A549 (cell line): Measurements from ENCODE around the gene MALAT1. TPM values are rescaled to one million over a fixed set of nuclear protein-coding genes. Genes with fewer than 3 reads are reported as not detected.

Experiments
- ATAC-seq, 2 experiments: fragments of 200-7000 bp in 1 of 2; fragments of >200 bp in 1 of 2; cut with Nextera tagmentation in 1 of 2; cut with Tn5 transposase in 1 of 2; 3 replicates each; pipeline versions ENCODE4 v1.8.0 to v1.9.1; 2018 to 2020; ENCODE audit warnings: mild to moderate bottlenecking in 1 of 2, moderate library complexity in 1 of 2
- CTCF ChIA-PET: fragments of 300-600 bp; sonication (Branson Sonifier 250); formaldehyde crosslinking; extraction: SDS; loops from one replicate; lab custom pipeline; 2021; ENCODE audit warnings: antibody characterized with exemption, inconsistent platforms; lab: Yijun Ruan, JAX
- POLR2A ChIA-PET: fragments of 350-600 bp; formaldehyde crosslinking; extraction: SDS; loops from one replicate; lab custom pipeline; 2021; ENCODE audit warnings: antibody characterized with exemption, inconsistent platforms; lab: Yijun Ruan, JAX
- DNase-seq, 2 experiments: peaks; one replicate each; pipeline versions ENCODE4 v3.0.0 to v3.0.0-alpha.2; 2011 to 2016; ENCODE audit warnings: low read depth in 1 of 2, low spot score in 1 of 2
- FAIRE-seq: peaks from 2 replicates; lab custom pipeline; 2011; peaks lifted over from hg19 to GRCh38; lab: Jason Lieb, UNC
- H3K27ac ChIP-seq, 2 experiments: fragments of >200 bp; sonication (Bioruptor Twin); formaldehyde crosslinking; 3 replicates each; pipeline ENCODE4 v1.5.1; 2016 to 2017
- H3K4me1 ChIP-seq: fragments of >200 bp; sonication (Bioruptor Twin); formaldehyde crosslinking; 3 replicates; pipeline ENCODE4 v1.6.1; 2016
- H3K4me2 ChIP-seq: fragments of >200 bp; sonication (Bioruptor Twin); formaldehyde crosslinking; 3 replicates; pipeline ENCODE4 v1.6.1; 2016
- H3K4me3 ChIP-seq: fragments of >200 bp; sonication (Bioruptor Twin); formaldehyde crosslinking; 3 replicates; pipeline ENCODE4 v1.5.1; 2016
- H3K9me3 ChIP-seq: fragments of >200 bp; sonication (Bioruptor Twin); formaldehyde crosslinking; 3 replicates; pipeline ENCODE4 v1.6.1; 2016
- CEBPB ChIP-seq, 2 experiments: fragments of >200 bp in 1 of 2; sonication (Bioruptor Twin) in 1 of 2; formaldehyde crosslinking in 1 of 2; IDR thresholded peaks; 2 replicates each; pipeline ENCODE4 v1.6.1; 2012 to 2016
- CHD2 ChIP-seq: fragments of 150-350 bp; IDR thresholded peaks from 2 replicates; pipeline ENCODE4 v1.6.1; 2014; ENCODE audit warnings: low read length; ENCODE audit not compliant: partially characterized antibody
- CHD4 ChIP-seq: fragments of 200-600 bp; sonication (generic); IDR thresholded peaks from 2 replicates; pipeline ENCODE4 v1.6.1; 2016; ENCODE audit warnings: antibody characterized with exemption, mild to moderate bottlenecking, borderline replicate concordance
- EHF ChIP-seq: fragments of 250-450 bp; sonication (Bioruptor Pico); IDR thresholded peaks from 2 replicates; pipeline ENCODE4 v1.5.0; 2020; ENCODE audit warnings: mild to moderate bottlenecking
- EHMT2 ChIP-seq: fragments of 200-600 bp; sonication (generic); IDR thresholded peaks from 2 replicates; pipeline ENCODE4 v1.6.1; 2016; ENCODE audit warnings: antibody characterized with exemption, low read depth, mild to moderate bottlenecking, moderate library complexity
- EP300 ChIP-seq, 2 experiments: fragments of >200 bp; sonication (Bioruptor Twin); formaldehyde crosslinking; IDR thresholded peaks; 2 replicates in 1 of 2; 3 replicates in 1 of 2; pipeline ENCODE4 v1.6.1; 2016 to 2017
- ESRRA ChIP-seq: fragments of 150-350 bp; IDR thresholded peaks from 2 replicates; pipeline ENCODE4 v1.6.1; 2014; ENCODE audit warnings: mild to moderate bottlenecking, low read length, borderline replicate concordance
- FOSB ChIP-seq: fragments of 250-450 bp; sonication (Bioruptor Pico); IDR thresholded peaks from 2 replicates; pipeline ENCODE4 v1.5.0; 2020; ENCODE audit warnings: mild to moderate bottlenecking, moderate library complexity
- FOSL2 ChIP-seq, 2 experiments: fragments of 450-650 bp in 1 of 2; fragments of >200 bp in 1 of 2; sonication (Bioruptor Twin) in 1 of 2; formaldehyde crosslinking; IDR thresholded peaks; 2 replicates each; pipeline versions ENCODE4 v1.5.0 to v1.6.1; 2016 to 2020; ENCODE audit warnings: mild to moderate bottlenecking in 1 of 2, moderate library complexity in 1 of 2
- HOXA7 ChIP-seq: fragments of 250-450 bp; sonication (Bioruptor Pico); IDR thresholded peaks from 2 replicates; pipeline ENCODE4 v1.5.0; 2020; ENCODE audit warnings: mild to moderate bottlenecking, moderate library complexity
- HOXB13 ChIP-seq: fragments of 250-450 bp; sonication (Bioruptor Pico); IDR thresholded peaks from 2 replicates; pipeline ENCODE4 v1.5.0; 2020; ENCODE audit warnings: low read depth, mild to moderate bottlenecking, moderate library complexity
- HOXB5 ChIP-seq: fragments of 250-450 bp; sonication (Bioruptor Pico); IDR thresholded peaks from 2 replicates; pipeline ENCODE4 v1.5.0; 2020; ENCODE audit warnings: mild to moderate bottlenecking, moderate library complexity
- JUN ChIP-seq, 2 experiments: fragments of >200 bp; sonication (Bioruptor Twin); formaldehyde crosslinking; IDR thresholded peaks; 2 replicates in 1 of 2; 3 replicates in 1 of 2; pipeline ENCODE4 v1.6.1; 2016 to 2017
- KDM5A ChIP-seq: fragments of 200-600 bp; sonication (generic); IDR thresholded peaks from 2 replicates; pipeline ENCODE4 v1.6.1; 2016; ENCODE audit warnings: antibody characterized with exemption, mild to moderate bottlenecking
- MAZ ChIP-seq: fragments of 150-350 bp; IDR thresholded peaks from 2 replicates; pipeline ENCODE4 v1.6.1; 2014; ENCODE audit warnings: antibody characterized with exemption, low read depth, low read length, borderline replicate concordance
- POLR2AphosphoS2 ChIP-seq: conservative IDR thresholded peaks from 2 replicates; pipeline ENCODE4 v1.6.1; 2012; ENCODE audit warnings: low read length, improper control_type of control experiment, inconsistent platforms
- RAD21 ChIP-seq, 2 experiments: fragments of >200 bp in 1 of 2; sonication (Bioruptor Twin) in 1 of 2; formaldehyde crosslinking in 1 of 2; IDR thresholded peaks in 1 of 2; conservative IDR thresholded peaks in 1 of 2; 2 replicates in 1 of 2; 3 replicates in 1 of 2; pipeline ENCODE4 v1.6.1; 2012 to 2018; ENCODE audit warnings: inconsistent platforms in 1 of 2
- RARB ChIP-seq: fragments of 250-450 bp; sonication (Bioruptor Pico); IDR thresholded peaks from 2 replicates; pipeline ENCODE4 v1.8.0; 2021; ENCODE audit warnings: mild to moderate bottlenecking, moderate library complexity
- SMC3 ChIP-seq: fragments of >200 bp; sonication (Bioruptor Twin); formaldehyde crosslinking; IDR thresholded peaks from 3 replicates; pipeline ENCODE4 v1.6.1; 2018; ENCODE audit warnings: inconsistent platforms
- TFCP2L1 ChIP-seq: fragments of 250-450 bp; sonication (Bioruptor Pico); IDR thresholded peaks from 2 replicates; pipeline ENCODE4 v1.5.0; 2021; ENCODE audit warnings: mild to moderate bottlenecking
- TP53 ChIP-seq: fragments of 250-450 bp; sonication (Bioruptor Pico); IDR thresholded peaks from 2 replicates; pipeline ENCODE4 v1.5.0; 2021; ENCODE audit warnings: mild to moderate bottlenecking, moderate library complexity
- ZNF302 ChIP-seq: fragments of 250-450 bp; sonication (Bioruptor Pico); IDR thresholded peaks from 2 replicates; pipeline ENCODE4 v1.9.0; 2021; ENCODE audit warnings: inconsistent platforms, mild to moderate bottlenecking, moderate library complexity
- WGBS: methylation state at CpG from one replicate; pipeline ENCODE4 v1.1.6; 2017; ENCODE audit errors: missing lambda C conversion rate; 5-methylcytosine and 5-hydroxymethylcytosine counted together
- polyA plus RNA-seq, 4 experiments: library from polyadenylated mRNA; depleted of rRNA in 3 of 4; stranded (reverse); fragments of >200 nt; fragmentation: RNase III in 1 of 4; extraction: RNeasy Plus Mini Kit Qiagen cat#74134 plus additional on column Dnase treatment in 1 of 4; gene quantifications; 2 replicates in 3 of 4; 3 replicates in 1 of 4; pipeline ENCODE4 v1.2.3, GENCODE V29; 2011 to 2017
- TF ChIP-seq, protein P1 (sequence below): IDR thresholded peaks from 2 replicates; pipeline ENCODE4 v1.6.1; 2012
- TF ChIP-seq, protein P2 (sequence below): IDR thresholded peaks from 2 replicates; pipeline ENCODE4 v1.6.1; 2012
- TF ChIP-seq, protein P3 (sequence below): fragments of >200 bp; sonication (Bioruptor Twin); formaldehyde crosslinking; IDR thresholded peaks from 3 replicates; pipeline ENCODE4 v1.6.1; 2016
- TF ChIP-seq, protein P4 (sequence below): fragments of >200 bp; sonication (Bioruptor Twin); formaldehyde crosslinking; IDR thresholded peaks from 3 replicates; pipeline ENCODE4 v1.5.1; 2016
- TF ChIP-seq, protein P5 (sequence below): fragments of 250-450 bp; sonication (Bioruptor Pico); IDR thresholded peaks from 2 replicates; pipeline ENCODE4 v1.5.0; 2021; ENCODE audit warnings: mild to moderate bottlenecking, moderate library complexity, borderline replicate concordance
- TF ChIP-seq, protein P6 (sequence below): fragments of >200 bp; sonication (Bioruptor Twin); formaldehyde crosslinking; IDR thresholded peaks from 2 replicates; pipeline ENCODE4 v1.6.1; 2016
- TF ChIP-seq, protein P7 (sequence below): fragments of 250-450 bp; sonication (Bioruptor Pico); IDR thresholded peaks from 2 replicates; pipeline ENCODE4 v1.5.0; 2020; ENCODE audit warnings: low read depth, mild to moderate bottlenecking, moderate library complexity

The MALAT1 gene
- polyA plus RNA-seq, 2 of the 4 experiments (the other 2 are of a cell fraction), result 188 to 1,041 TPM

DNA sequence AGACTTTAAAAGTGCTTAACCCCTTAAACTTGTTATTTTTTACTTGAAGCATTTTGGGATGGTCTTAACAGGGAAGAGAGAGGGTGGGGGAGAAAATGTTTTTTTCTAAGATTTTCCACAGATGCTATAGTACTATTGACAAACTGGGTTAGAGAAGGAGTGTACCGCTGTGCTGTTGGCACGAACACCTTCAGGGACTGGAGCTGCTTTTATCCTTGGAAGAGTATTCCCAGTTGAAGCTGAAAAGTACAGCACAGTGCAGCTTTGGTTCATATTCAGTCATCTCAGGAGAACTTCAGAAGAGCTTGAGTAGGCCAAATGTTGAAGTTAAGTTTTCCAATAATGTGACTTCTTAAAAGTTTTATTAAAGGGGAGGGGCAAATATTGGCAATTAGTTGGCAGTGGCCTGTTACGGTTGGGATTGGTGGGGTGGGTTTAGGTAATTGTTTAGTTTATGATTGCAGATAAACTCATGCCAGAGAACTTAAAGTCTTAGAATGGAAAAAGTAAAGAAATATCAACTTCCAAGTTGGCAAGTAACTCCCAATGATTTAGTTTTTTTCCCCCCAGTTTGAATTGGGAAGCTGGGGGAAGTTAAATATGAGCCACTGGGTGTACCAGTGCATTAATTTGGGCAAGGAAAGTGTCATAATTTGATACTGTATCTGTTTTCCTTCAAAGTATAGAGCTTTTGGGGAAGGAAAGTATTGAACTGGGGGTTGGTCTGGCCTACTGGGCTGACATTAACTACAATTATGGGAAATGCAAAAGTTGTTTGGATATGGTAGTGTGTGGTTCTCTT, 2.8 kb downstream of the MALAT1 start:
- no peak for FAIRE-seq
- H3K4me1 ChIP-seq, result peaks cover 19% of the 10 kb centered on the region
- WGBS, result 0% methylated on average over 3 of the region's 3 CpGs
- H3K9me3 ChIP-seq, result no peaks in the 10 kb centered on the region
- peak overlapping the region; percentile 84 for H3K4me2 ChIP-seq
- ChIA-PET CTCF (interaction anchor here (0.7 to 30.0 kb wide), 9 partner anchors 9 to 86 kb away, joined by 3 to 947 read pairs (median 3); no protein-coding TSS in a partner anchor), POLR2A (interaction anchor here (0.7 to 26.7 kb wide), 8 partner anchors 12 to 79 kb away, joined by 3 to 1006 read pairs (median 203); partner anchors contain the start of gene NEAT1)
- peak in 1 of 2 experiments; percentile 67 for DNase-seq
- ATAC-seq, result no peak
- H3K27ac ChIP-seq, result peak overlapping the region; percentile 98 to 100
- H3K4me3 ChIP-seq, result peak overlapping the region; percentile 90
- no peak for TF ChIP-seq EHMT2
- no peak for TF ChIP-seq EP300 (IDR thresholded peaks at IDR 0.05)
- peak; percentile 55; the same call in 1 of the 2 replicates for TF ChIP-seq HOXB5
- peak; percentile 68 to 97; a peak in 4 of 5 replicates for TF ChIP-seq JUN (IDR thresholded peaks at IDR 0.05)
- peak; percentile 55 for TF ChIP-seq EHF (CRISPR knock-in tag)
- TF ChIP-seq, protein P1, sequence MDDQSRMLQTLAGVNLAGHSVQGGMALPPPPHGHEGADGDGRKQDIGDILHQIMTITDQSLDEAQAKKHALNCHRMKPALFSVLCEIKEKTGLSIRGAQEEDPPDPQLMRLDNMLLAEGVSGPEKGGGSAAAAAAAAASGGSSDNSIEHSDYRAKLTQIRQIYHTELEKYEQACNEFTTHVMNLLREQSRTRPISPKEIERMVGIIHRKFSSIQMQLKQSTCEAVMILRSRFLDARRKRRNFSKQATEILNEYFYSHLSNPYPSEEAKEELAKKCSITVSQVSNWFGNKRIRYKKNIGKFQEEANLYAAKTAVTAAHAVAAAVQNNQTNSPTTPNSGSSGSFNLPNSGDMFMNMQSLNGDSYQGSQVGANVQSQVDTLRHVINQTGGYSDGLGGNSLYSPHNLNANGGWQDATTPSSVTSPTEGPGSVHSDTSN, result 0 out of 2 replicates have a peak, but pooled peaks have one; percentile 18
- TF ChIP-seq, protein P2, sequence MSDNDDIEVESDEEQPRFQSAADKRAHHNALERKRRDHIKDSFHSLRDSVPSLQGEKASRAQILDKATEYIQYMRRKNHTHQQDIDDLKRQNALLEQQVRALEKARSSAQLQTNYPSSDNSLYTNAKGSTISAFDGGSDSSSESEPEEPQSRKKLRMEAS, result 0 out of 2 replicates have a peak, but pooled peaks have one; percentile 9
- no peak for TF ChIP-seq MAZ
- TF ChIP-seq, protein P3, sequence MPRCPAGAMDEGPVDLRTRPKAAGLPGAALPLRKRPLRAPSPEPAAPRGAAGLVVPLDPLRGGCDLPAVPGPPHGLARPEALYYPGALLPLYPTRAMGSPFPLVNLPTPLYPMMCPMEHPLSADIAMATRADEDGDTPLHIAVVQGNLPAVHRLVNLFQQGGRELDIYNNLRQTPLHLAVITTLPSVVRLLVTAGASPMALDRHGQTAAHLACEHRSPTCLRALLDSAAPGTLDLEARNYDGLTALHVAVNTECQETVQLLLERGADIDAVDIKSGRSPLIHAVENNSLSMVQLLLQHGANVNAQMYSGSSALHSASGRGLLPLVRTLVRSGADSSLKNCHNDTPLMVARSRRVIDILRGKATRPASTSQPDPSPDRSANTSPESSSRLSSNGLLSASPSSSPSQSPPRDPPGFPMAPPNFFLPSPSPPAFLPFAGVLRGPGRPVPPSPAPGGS, result peak; percentile 68
- peak in 1 of 2 experiments; percentile 1; a peak in 1 of 5 replicates for TF ChIP-seq RAD21 (conservative IDR thresholded peaks at IDR 0.05 in 1 of 2, IDR thresholded peaks at IDR 0.05 in 1 of 2)
- TF ChIP-seq, protein P4, sequence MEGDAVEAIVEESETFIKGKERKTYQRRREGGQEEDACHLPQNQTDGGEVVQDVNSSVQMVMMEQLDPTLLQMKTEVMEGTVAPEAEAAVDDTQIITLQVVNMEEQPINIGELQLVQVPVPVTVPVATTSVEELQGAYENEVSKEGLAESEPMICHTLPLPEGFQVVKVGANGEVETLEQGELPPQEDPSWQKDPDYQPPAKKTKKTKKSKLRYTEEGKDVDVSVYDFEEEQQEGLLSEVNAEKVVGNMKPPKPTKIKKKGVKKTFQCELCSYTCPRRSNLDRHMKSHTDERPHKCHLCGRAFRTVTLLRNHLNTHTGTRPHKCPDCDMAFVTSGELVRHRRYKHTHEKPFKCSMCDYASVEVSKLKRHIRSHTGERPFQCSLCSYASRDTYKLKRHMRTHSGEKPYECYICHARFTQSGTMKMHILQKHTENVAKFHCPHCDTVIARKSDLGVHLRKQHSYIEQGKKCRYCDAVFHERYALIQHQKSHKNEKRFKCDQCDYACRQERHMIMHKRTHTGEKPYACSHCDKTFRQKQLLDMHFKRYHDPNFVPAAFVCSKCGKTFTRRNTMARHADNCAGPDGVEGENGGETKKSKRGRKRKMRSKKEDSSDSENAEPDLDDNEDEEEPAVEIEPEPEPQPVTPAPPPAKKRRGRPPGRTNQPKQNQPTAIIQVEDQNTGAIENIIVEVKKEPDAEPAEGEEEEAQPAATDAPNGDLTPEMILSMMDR, result no peak
- TF ChIP-seq, protein P5, sequence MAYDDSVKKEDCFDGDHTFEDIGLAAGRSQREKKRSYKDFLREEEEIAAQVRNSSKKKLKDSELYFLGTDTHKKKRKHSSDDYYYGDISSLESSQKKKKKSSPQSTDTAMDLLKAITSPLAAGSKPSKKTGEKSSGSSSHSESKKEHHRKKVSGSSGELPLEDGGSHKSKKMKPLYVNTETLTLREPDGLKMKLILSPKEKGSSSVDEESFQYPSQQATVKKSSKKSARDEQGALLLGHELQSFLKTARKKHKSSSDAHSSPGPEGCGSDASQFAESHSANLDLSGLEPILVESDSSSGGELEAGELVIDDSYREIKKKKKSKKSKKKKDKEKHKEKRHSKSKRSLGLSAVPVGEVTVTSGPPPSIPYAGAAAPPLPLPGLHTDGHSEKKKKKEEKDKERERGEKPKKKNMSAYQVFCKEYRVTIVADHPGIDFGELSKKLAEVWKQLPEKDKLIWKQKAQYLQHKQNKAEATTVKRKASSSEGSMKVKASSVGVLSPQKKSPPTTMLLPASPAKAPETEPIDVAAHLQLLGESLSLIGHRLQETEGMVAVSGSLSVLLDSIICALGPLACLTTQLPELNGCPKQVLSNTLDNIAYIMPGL (CRISPR knock-in tag), result peak; percentile 98
- no peak for TF ChIP-seq SMC3
- TF ChIP-seq, protein P6, sequence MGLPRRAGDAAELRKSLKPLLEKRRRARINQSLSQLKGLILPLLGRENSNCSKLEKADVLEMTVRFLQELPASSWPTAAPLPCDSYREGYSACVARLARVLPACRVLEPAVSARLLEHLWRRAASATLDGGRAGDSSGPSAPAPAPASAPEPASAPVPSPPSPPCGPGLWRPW, result no peak
- TF ChIP-seq HOXA7 (CRISPR knock-in tag), result peak; percentile 94
- no peak for TF ChIP-seq CHD4
- TF ChIP-seq, protein P7, sequence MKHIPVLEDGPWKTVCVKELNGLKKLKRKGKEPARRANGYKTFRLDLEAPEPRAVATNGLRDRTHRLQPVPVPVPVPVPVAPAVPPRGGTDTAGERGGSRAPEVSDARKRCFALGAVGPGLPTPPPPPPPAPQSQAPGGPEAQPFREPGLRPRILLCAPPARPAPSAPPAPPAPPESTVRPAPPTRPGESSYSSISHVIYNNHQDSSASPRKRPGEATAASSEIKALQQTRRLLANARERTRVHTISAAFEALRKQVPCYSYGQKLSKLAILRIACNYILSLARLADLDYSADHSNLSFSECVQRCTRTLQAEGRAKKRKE (CRISPR knock-in tag), result peak; percentile 57; the same call in 1 of the 2 replicates
- peak; percentile 36; the same call in 1 of the 2 replicates for TF ChIP-seq HOXB13 (CRISPR knock-in tag)
- TF ChIP-seq ESRRA, result no peak
- peak; percentile 28 for TF ChIP-seq CHD2
- peak; percentile 93 for TF ChIP-seq TP53 (CRISPR knock-in tag)
- no peak for TF ChIP-seq FOSL2 (IDR thresholded peaks at IDR 0.05)
- TF ChIP-seq FOSL2 (CRISPR knock-in tag; IDR thresholded peaks at IDR 0.05), result peak; percentile 22; the same call in 1 of the 2 replicates
- peak; percentile 98 for TF ChIP-seq POLR2AphosphoS2
- TF ChIP-seq KDM5A, result no peak
- TF ChIP-seq ZNF302 (CRISPR knock-in tag), result no peak
- peak; percentile 96 for TF ChIP-seq TFCP2L1
- peak; percentile 69 for TF ChIP-seq RARB (CRISPR knock-in tag)
- TF ChIP-seq CEBPB (IDR thresholded peaks at IDR 0.05), result 0 out of 4 replicates have a peak, but pooled peaks of 1 of the 2 experiments have one; percentile 7
- TF ChIP-seq FOSB (CRISPR knock-in tag), result peak; percentile 92; the same call in 1 of the 2 replicates
